Measurements from ENCODE around the gene MAL. TPM values are rescaled to one million over a fixed set of nuclear protein-coding genes. Genes with fewer than 3 reads are reported as not detected.

The MAL gene
- total RNA-seq, 6 donors from 2014 or later: 3.7 to 13.0 (median 5.0) TPM; not detected in 1

DNA sequence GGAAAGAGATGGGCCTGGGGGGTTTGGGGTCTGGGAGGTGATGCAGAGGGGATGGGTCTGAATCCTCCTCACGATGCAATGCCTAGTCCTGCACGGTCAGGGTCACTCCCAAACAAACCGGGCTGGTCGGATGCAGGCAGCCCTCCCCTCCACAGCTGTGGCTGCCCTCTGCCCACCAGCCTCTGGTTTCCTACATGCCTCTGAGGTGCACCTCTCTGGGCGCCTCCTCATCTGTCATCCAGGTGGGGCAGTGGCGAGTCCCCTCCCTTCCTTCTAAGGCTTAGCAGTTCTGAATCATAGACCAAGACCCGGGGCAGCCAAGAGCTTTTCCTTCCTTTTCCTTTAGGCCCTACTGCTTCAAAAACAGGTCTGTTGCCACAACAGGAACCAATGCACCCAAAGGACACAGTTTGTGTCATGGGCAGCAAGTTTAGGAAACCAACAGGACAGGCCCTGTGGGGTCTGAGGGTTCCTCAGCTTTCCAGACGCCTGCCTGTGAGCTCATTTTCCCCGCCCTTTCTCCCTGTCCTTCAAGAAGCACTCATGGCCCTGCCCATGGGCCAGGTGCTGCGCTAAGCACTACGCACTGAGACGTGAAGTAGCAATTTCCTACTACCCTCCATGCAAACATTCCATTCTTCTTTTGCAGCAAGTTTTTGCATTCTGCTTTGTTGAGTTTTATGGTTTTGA, 6.5 kb upstream of the MAL start:
- DNase-seq (peak in 1 of 2 donors; percentile 70), ATAC-seq (ENCODE audit: low FRiP score in 2 of 2) (peak in 1 of 2 donors; percentile 74)
- TF ChIP-seq POLR2AphosphoS5 (IDR thresholded peaks at IDR 0.05) (no peak), POLR2A (IDR thresholded peaks at IDR 0.05) (no peak), EP300 (IDR thresholded peaks at IDR 0.05) (no peak)
- TF ChIP-seq, protein P1, sequence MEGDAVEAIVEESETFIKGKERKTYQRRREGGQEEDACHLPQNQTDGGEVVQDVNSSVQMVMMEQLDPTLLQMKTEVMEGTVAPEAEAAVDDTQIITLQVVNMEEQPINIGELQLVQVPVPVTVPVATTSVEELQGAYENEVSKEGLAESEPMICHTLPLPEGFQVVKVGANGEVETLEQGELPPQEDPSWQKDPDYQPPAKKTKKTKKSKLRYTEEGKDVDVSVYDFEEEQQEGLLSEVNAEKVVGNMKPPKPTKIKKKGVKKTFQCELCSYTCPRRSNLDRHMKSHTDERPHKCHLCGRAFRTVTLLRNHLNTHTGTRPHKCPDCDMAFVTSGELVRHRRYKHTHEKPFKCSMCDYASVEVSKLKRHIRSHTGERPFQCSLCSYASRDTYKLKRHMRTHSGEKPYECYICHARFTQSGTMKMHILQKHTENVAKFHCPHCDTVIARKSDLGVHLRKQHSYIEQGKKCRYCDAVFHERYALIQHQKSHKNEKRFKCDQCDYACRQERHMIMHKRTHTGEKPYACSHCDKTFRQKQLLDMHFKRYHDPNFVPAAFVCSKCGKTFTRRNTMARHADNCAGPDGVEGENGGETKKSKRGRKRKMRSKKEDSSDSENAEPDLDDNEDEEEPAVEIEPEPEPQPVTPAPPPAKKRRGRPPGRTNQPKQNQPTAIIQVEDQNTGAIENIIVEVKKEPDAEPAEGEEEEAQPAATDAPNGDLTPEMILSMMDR (IDR thresholded peaks at IDR 0.05): no peak

DNA sequence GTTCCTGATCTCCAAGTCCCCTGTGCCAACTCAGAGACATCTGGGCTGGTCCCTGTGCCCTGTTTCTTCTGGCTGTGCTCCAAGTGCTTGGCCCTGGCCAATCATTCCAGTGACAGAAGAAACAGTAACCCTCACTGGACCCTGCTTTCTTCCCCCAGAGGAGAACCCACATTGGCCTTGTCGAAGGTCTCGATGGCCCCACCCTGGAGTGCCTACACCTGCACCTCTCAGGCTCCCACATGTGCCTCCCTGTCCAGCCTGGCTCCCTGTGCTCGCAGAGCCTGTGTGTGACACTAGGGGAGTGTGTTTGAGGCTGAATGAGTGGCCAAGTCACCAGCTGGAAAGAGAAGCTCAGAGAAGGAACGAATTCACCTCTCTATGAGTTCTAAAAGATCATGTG, 5.9 kb upstream of the MAL start:
- H3K9me3 ChIP-seq: no peaks in the 10 kb centered on the region
- no peaks in the 10 kb centered on the region for H3K36me3 ChIP-seq
- H3K4me1 ChIP-seq: peaks cover 0 to 13% (median 7%) of the 10 kb centered on the region in 4 donors
- H3K27me3 ChIP-seq: peaks cover 0 to 6% (median 0%) of the 10 kb centered on the region in 4 donors
- ATAC-seq (ENCODE audit: low FRiP score in 2 of 2) (no peak), DNase-seq (no peak)
- 70 to 84% methylated on average over 4 of the region's 4 CpGs for whole genome bisulfite sequencing, 2 donors
- TF ChIP-seq EP300 (IDR thresholded peaks at IDR 0.05) (no peak), POLR2AphosphoS5 (IDR thresholded peaks at IDR 0.05) (no peak), POLR2A (IDR thresholded peaks at IDR 0.05) (no peak)
- TF ChIP-seq, protein P1 (IDR thresholded peaks at IDR 0.05): no peak
- H3K27ac ChIP-seq: no peak overlapping the region
- H3K4me3 ChIP-seq: no peak overlapping the region

More for the DNA sequence above, 6.5 kb upstream of the MAL start:
- Histone ChIP-seq H3K27ac (no peak overlapping the region), H3K36me3 (no peaks in the 10 kb centered on the region), H3K4me1 (peaks cover 0 to 13% (median 7%) of the 10 kb centered on the region in 4 donors), H3K9me3 (no peaks in the 10 kb centered on the region), H3K27me3 (peaks cover 0 to under 1% (median 0%) of the 10 kb centered on the region in 4 donors), H3K4me3 (no peak overlapping the region)
- 65 to 70% methylated on average over 12 of the region's 12 CpGs for WGBS, 2 donors

DNA sequence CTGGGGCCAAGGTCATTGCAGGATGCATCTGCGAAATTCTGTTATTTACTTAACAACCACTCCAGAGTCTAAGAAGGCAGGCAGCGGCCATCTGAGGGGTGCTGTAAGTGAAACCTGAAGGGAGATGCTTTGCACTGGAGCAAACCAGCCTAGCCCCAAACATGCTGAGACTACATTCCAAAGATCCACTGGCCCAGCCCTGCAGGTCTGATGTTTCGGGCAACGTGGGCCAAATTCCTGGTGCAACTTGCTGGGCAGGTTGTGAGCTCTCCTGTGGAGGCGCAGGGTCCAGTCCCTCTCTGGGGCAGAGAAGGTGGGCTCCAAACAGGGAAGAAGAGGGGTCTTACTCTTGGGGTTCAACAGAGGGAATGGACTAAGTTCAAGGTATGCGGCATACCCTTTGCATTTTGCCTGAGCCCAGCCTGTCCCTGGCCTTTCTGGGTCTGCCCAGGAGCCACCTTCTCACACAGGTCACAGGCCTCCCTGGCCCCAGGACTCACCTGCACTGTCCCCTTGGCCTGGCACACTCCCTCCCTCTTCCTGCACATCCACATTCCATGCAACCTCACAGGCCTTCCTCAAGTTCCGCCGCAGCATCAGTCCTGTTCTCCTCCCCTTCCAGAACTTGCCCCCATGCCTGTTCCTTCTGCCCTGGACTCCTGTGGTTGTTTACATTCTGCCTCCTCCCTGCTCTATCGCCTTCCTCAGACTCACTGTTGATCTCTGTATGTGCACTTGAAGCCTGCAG, 5.1 kb upstream of the MAL start:
- Histone ChIP-seq H3K9me3 (no peaks in the 10 kb centered on the region), H3K36me3 (no peaks in the 10 kb centered on the region), H3K4me3 (no peak overlapping the region), H3K27ac (no peak overlapping the region), H3K27me3 (peaks cover 0 to 15% (median 4%) of the 10 kb centered on the region in 4 donors), H3K4me1 (peaks cover 1 to 20% (median 10%) of the 10 kb centered on the region in 4 donors)
- ATAC-seq (ENCODE audit: low FRiP score in 2 of 2): no peak
- 63 to 78% methylated on average over 7 to 9 of the region's 9 CpGs for WGBS, 2 donors
- no peak for TF ChIP-seq EP300 (IDR thresholded peaks at IDR 0.05)
- no peak for TF ChIP-seq POLR2A (IDR thresholded peaks at IDR 0.05)
- no peak for TF ChIP-seq POLR2AphosphoS5 (IDR thresholded peaks at IDR 0.05)
- TF ChIP-seq, protein P1 (IDR thresholded peaks at IDR 0.05): no peak
- no peak for DNase-seq

DNA sequence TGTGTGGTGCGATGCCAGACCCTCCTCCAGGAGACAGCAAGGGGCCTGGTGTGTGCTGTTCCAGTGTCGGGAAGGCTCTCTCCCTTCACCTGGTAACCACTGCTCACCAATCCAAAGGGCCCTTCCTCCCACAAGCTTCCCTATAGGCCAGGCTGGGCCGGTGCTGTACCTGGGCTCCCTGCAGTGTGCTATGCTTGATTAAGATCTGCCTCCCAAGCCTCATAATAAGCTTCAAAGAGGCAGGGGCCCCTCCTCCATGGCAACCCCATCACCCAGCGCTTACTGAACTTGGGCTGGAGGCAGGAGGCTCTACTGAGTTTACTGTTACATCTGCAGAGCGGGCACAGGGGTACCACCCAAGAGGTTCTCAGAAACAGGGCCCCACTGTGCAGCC, 4.5 kb upstream of the MAL start:
- ATAC-seq (ENCODE audit: low FRiP score in 2 of 2) (no peak), DNase-seq (no peak)
- WGBS, 2 donors: 65 to 78% methylated on average over 5 of the region's 5 CpGs
- peaks cover 0 to 21% (median 8%) of the 10 kb centered on the region in 4 donors for H3K27me3 ChIP-seq
- TF ChIP-seq POLR2A (IDR thresholded peaks at IDR 0.05) (no peak), POLR2AphosphoS5 (IDR thresholded peaks at IDR 0.05) (no peak)
- no peak overlapping the region for H3K4me3 ChIP-seq
- H3K9me3 ChIP-seq: no peaks in the 10 kb centered on the region
- H3K36me3 ChIP-seq: no peaks in the 10 kb centered on the region
- no peak overlapping the region for H3K27ac ChIP-seq
- H3K4me1 ChIP-seq: peaks cover 6 to 26% (median 13%) of the 10 kb centered on the region in 4 donors

DNA sequence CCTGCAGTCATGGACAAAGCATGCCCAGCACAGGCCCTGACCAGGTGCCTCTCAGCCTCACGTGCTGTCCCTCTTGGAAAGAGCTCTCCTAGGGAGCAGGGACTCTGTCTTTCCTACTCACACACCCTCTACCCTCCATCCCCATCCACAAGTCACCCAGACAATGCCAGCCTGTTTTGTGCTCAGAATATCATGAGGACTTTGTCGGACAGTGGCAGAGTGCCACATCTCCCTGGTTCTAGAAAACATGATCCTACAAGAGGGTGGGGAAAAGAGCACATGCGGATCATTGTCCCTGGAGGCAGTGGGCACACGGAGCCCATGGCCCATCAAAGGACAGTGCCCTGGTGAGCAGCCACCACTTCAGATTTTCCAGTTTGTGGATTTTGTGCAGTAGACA, 3.7 kb upstream of the MAL start:
- ATAC-seq (ENCODE audit: low FRiP score in 2 of 2): no peak
- H3K4me3 ChIP-seq: no peak overlapping the region
- DNase-seq: no peak
- peaks cover 6 to 33% (median 20%) of the 10 kb centered on the region in 4 donors for H3K4me1 ChIP-seq
- H3K9me3 ChIP-seq: no peaks in the 10 kb centered on the region
- no peak overlapping the region for H3K27ac ChIP-seq
- peaks cover 0 to 29% (median 11%) of the 10 kb centered on the region in 4 donors for H3K27me3 ChIP-seq
- 73 to 74% methylated on average over 4 of the region's 4 CpGs for WGBS, 2 donors
- H3K36me3 ChIP-seq: no peaks in the 10 kb centered on the region
- no peak for TF ChIP-seq POLR2A (IDR thresholded peaks at IDR 0.05)

All from upper lobe of left lung (tissue), 6 donors.